ENCODE measurements around the gene FXYD3.
"Not testable (repeated sequence)": the region's sequence is repeated elsewhere in the genome, so short reads cannot be mapped to it uniquely, and the experiment has no call there.

Gene FXYD3

GRCh38 chr19:35124098-35125060 is 8.8 kb downstream of the FXYD3 start:
- peak; percentile 80 to 84 for DNase-seq (ENCODE audit: low read depth in 2 of 2)

- no peak for DNase-seq (ENCODE audit: low read depth in 2 of 2)
Observed at GRCh38 chr19:35125270-35125717, 9.7 kb downstream of the FXYD3 start.

- DNase-seq (ENCODE audit: low read depth in 2 of 2) = no peak
Observed at GRCh38 chr19:35125749-35126623, 10.4 kb downstream of the FXYD3 start.

- DNase-seq (ENCODE audit: low read depth in 2 of 2) = no peak
Observed at GRCh38 chr19:35126624-35126959, 11.0 kb downstream of the FXYD3 start.

GRCh38 chr19:35127871-35128270 is 12.2 kb downstream of the FXYD3 start:
- no peak for DNase-seq (ENCODE audit: low read depth in 2 of 2)

- DNase-seq (ENCODE audit: low read depth in 2 of 2) = no peak
Observed at GRCh38 chr19:35128398-35129057, 12.9 kb downstream of the FXYD3 start.

GRCh38 chr19:35129724-35130274 is 14.2 kb downstream of the FXYD3 start:
- DNase-seq (ENCODE audit: low read depth in 2 of 2) = not testable (repeated sequence)

GRCh38 chr19:35130761-35131720 is 15.4 kb downstream of the FXYD3 start:
- no peak for DNase-seq (ENCODE audit: low read depth in 2 of 2)

- no peak for DNase-seq (ENCODE audit: low read depth in 2 of 2)
Observed at GRCh38 chr19:35132254-35132653, 16.6 kb downstream of the FXYD3 start.

GRCh38 chr19:35133826-35134225 is 18.2 kb downstream of the FXYD3 start:
- DNase-seq (ENCODE audit: low read depth in 2 of 2) = no peak

GRCh38 chr19:35134601-35135242 is 19.1 kb downstream of the FXYD3 start, which contains the start of gene LGI4:
LGI4 (minus strand) TSS chr19:35135059; CDS start chr19:35134680, 379 bp downstream.
- no peak for DNase-seq (ENCODE audit: low read depth in 2 of 2)

- DNase-seq (ENCODE audit: low read depth in 2 of 2) = peak in 1 of 2 donors; percentile 66
Observed at GRCh38 chr19:35135389-35135909, 19.8 kb downstream of the FXYD3 start.

- DNase-seq (ENCODE audit: low read depth in 2 of 2) = no peak
Observed at GRCh38 chr19:35136231-35136630, 20.6 kb downstream of the FXYD3 start.

- DNase-seq (ENCODE audit: low read depth in 2 of 2) = no peak
Observed at GRCh38 chr19:35136977-35137702, 21.5 kb downstream of the FXYD3 start.

- DNase-seq (ENCODE audit: low read depth in 2 of 2) = no peak
Observed at GRCh38 chr19:35138305-35138892, 22.8 kb downstream of the FXYD3 start, which contains the start of gene FXYD1. FXYD1 (plus strand) TSS chr19:35138824; CDS start chr19:35140080, 1,256 bp downstream.

GRCh38 chr19:35140207-35140961 is 24.8 kb downstream of the FXYD3 start:
- DNase-seq (ENCODE audit: low read depth in 2 of 2) = no peak

GRCh38 chr19:35140962-35141836 is 25.6 kb downstream of the FXYD3 start:
- DNase-seq (ENCODE audit: low read depth in 2 of 2) = peak; percentile 95 to 98

All from stimulated activated CD4-positive, alpha-beta T cell treated with anti-CD3 and anti-CD28 coated beads, Interleukin-15, amount 100 ng/mL, for 48 hours (primary cell).